Smooth muscle cell (in vitro differentiated cells): ENCODE measurements around the gene CXCR6. TPM values are rescaled to one million over a fixed set of nuclear protein-coding genes. Genes with fewer than 3 reads are reported as not detected.

Source experiments
- DNase-seq: peaks from one replicate; lab custom pipeline; 2025; ENCODE audit not compliant: unreplicated experiment; lab: John Stamatoyannopoulos, UW
- H2AFZ ChIP-seq: fragments of 200-600 bp; sonication (generic); 2 replicates; pipeline ENCODE4 v1.6.0; 2016; ENCODE audit warnings: antibody characterized with exemption, low read depth, mild to moderate bottlenecking
- H3F3A ChIP-seq: fragments of 200-600 bp; sonication (generic); 2 replicates; pipeline ENCODE4 v1.6.0; 2017; ENCODE audit warnings: antibody characterized with exemption, low read depth
- H3K27ac ChIP-seq: fragments of 200-600 bp; sonication (generic); 2 replicates; pipeline ENCODE4 v1.5.1; 2016; ENCODE audit warnings: low read depth, mild to moderate bottlenecking
- H3K27me3 ChIP-seq: fragments of 200-600 bp; sonication (generic); 2 replicates; pipeline ENCODE4 v1.6.1; 2016; ENCODE audit warnings: low read depth, mild to moderate bottlenecking
- H3K36me3 ChIP-seq: fragments of 200-600 bp; sonication (generic); 2 replicates; pipeline ENCODE4 v1.5.1; 2016; ENCODE audit warnings: low read depth
- H3K4me1 ChIP-seq: fragments of 200-600 bp; sonication (generic); 2 replicates; pipeline ENCODE4 v1.5.1; 2016; ENCODE audit warnings: low read depth
- H3K4me2 ChIP-seq: fragments of 200-600 bp; sonication (generic); 2 replicates; pipeline ENCODE4 v1.6.0; 2016; ENCODE audit warnings: mild to moderate bottlenecking
- H3K4me3 ChIP-seq: fragments of 200-600 bp; sonication (generic); 2 replicates; pipeline ENCODE4 v1.5.1; 2016; ENCODE audit warnings: mild to moderate bottlenecking
- H3K79me2 ChIP-seq: fragments of 200-600 bp; sonication (generic); 2 replicates; pipeline ENCODE4 v1.6.0; 2016; ENCODE audit warnings: low read depth, mild to moderate bottlenecking
- H3K9ac ChIP-seq: fragments of 200-600 bp; sonication (generic); 2 replicates; pipeline ENCODE4 v1.6.0; 2016; ENCODE audit warnings: low read depth
- H3K9me3 ChIP-seq: fragments of 200-600 bp; sonication (generic); replicated peaks from 2 replicates; pipeline ENCODE4 v1.5.1; 2016; ENCODE audit warnings: low read depth
- H4K20me1 ChIP-seq: fragments of 200-600 bp; sonication (generic); 2 replicates; pipeline ENCODE4 v1.6.0; 2016; ENCODE audit warnings: low read depth
- WGBS: methylation state at CpG from one replicate; pipeline ENCODE4 v1.1.7; 2016; ENCODE audit warnings: low lambda C conversion rate; 5-methylcytosine and 5-hydroxymethylcytosine counted together
- polyA plus RNA-seq: library from polyadenylated mRNA; unstranded; fragments of >200 nt; fragmentation: Nextera tagmentation; extraction: Ambion mirVana; gene quantifications from 2 replicates; pipeline ENCODE4 v1.2.1, GENCODE V29; 2016
- total RNA-seq: library from RNA; depleted of rRNA; stranded (reverse); fragments of >200 nt; gene quantifications from 2 replicates; pipeline ENCODE4 v1.2.3, GENCODE V29; 2014
- TF ChIP-seq, protein P1 (sequence below): fragments of 200-600 bp; sonication (generic); IDR thresholded peaks from 2 replicates; pipeline ENCODE4 v1.5.1; 2017; ENCODE audit warnings: borderline replicate concordance, mild to moderate bottlenecking, antibody characterized with exemption; ENCODE audit not compliant: insufficient read depth, poor library complexity, severe bottlenecking

Gene CXCR6
- total and polyA plus RNA-seq, 2 experiments from 2014 or later = 0.19 to 0.81 TPM

- Histone ChIP-seq H3F3A (no peaks in the 10 kb centered on the region), H3K9me3 (no peaks in the 10 kb centered on the region), H3K4me2 (no peak overlapping the region), H3K27me3 (no peaks in the 10 kb centered on the region), H3K79me2 (no peaks in the 10 kb centered on the region), H3K36me3 (peaks cover 6% of the 10 kb centered on the region), H3K27ac (no peak overlapping the region), H4K20me1 (no peaks in the 10 kb centered on the region), H3K4me3 (no peak overlapping the region), H3K4me1 (no peaks in the 10 kb centered on the region), H2AFZ (no peak overlapping the region), H3K9ac (no peak overlapping the region)
- WGBS = 97% methylated on average over 5 of the region's 5 CpGs
- TF ChIP-seq, protein P1, sequence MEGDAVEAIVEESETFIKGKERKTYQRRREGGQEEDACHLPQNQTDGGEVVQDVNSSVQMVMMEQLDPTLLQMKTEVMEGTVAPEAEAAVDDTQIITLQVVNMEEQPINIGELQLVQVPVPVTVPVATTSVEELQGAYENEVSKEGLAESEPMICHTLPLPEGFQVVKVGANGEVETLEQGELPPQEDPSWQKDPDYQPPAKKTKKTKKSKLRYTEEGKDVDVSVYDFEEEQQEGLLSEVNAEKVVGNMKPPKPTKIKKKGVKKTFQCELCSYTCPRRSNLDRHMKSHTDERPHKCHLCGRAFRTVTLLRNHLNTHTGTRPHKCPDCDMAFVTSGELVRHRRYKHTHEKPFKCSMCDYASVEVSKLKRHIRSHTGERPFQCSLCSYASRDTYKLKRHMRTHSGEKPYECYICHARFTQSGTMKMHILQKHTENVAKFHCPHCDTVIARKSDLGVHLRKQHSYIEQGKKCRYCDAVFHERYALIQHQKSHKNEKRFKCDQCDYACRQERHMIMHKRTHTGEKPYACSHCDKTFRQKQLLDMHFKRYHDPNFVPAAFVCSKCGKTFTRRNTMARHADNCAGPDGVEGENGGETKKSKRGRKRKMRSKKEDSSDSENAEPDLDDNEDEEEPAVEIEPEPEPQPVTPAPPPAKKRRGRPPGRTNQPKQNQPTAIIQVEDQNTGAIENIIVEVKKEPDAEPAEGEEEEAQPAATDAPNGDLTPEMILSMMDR = no peak
- DNase-seq = no peak
Observed at GRCh38 chr3:45957586-45957985, 14.3 kb downstream of the CXCR6 start.

DNA sequence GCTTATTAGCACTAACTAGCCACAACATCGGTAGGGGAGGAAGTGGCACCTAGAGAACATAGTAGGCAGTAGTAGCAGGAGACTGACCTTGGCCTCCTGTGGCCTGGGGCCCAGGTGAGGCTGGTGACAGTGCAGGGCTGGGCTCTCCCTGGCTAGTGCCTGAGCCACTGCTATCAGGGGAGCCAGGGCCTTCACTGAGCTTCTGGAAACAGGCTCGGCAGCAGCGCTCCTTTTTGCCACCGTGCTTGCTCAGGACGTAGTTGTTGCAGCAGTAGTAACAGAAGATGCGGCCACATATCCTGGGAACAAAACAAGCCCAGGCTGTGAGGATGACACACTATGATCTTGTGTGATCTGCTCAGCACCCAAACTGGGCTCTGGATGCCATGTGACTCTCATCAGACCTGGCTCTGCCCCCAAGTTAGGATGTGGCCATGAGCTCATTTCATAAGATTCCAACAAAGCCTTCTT, 15.1 kb downstream of the CXCR6 start:
- no peak overlapping the region for H3K4me3 ChIP-seq
- H3K27ac ChIP-seq = no peak overlapping the region
- TF ChIP-seq, protein P1 = no peak
- no peak overlapping the region for H2AFZ ChIP-seq
- no peaks in the 10 kb centered on the region for H3K27me3 ChIP-seq
- H3K9me3 ChIP-seq = no peaks in the 10 kb centered on the region
- no peaks in the 10 kb centered on the region for H3K79me2 ChIP-seq
- H4K20me1 ChIP-seq = no peaks in the 10 kb centered on the region
- H3K4me2 ChIP-seq = no peak overlapping the region
- H3K4me1 ChIP-seq = no peaks in the 10 kb centered on the region
- no peaks in the 10 kb centered on the region for H3F3A ChIP-seq
- DNase-seq = no peak
- peaks cover 6% of the 10 kb centered on the region for H3K36me3 ChIP-seq
- WGBS = 98% methylated on average over 6 of the region's 6 CpGs
- H3K9ac ChIP-seq = no peak overlapping the region

- TF ChIP-seq, protein P1 = no peak
- Histone ChIP-seq H2AFZ (no peak overlapping the region), H3K79me2 (no peaks in the 10 kb centered on the region), H4K20me1 (no peaks in the 10 kb centered on the region), H3K36me3 (peaks cover 6% of the 10 kb centered on the region), H3K27me3 (no peaks in the 10 kb centered on the region), H3K9me3 (no peaks in the 10 kb centered on the region), H3K4me1 (no peaks in the 10 kb centered on the region), H3F3A (no peaks in the 10 kb centered on the region), H3K9ac (no peak overlapping the region), H3K4me3 (no peak overlapping the region), H3K4me2 (no peak overlapping the region), H3K27ac (no peak overlapping the region)
- no peak for DNase-seq
- 91% methylated on average over 7 of the region's 7 CpGs for WGBS
Observed at GRCh38 chr3:45959201-45959600, 15.9 kb downstream of the CXCR6 start.

DNA sequence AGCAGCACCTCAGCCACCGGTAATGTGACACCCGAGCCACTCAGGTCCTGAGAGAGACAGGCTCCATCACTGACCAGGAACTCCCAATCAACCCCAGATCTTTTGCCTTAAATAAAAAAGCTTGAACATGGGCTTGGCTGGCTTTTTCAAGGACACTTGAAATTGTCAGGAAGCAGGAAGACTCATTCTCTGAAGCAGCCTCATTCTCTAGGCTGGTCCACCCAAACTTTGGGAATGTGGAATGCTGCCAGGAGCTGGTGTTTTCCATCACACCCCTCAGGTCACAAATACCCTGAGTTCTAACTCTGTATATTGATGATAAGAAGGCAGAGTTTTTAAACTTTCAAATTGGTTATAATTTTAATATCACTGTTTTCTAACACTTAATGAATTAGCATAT, 17.0 kb downstream of the CXCR6 start:
- Histone ChIP-seq H2AFZ (no peak overlapping the region), H3F3A (no peaks in the 10 kb centered on the region), H3K4me1 (no peaks in the 10 kb centered on the region), H3K79me2 (no peaks in the 10 kb centered on the region), H3K9ac (no peak overlapping the region), H3K27ac (no peak overlapping the region), H3K36me3 (peaks cover 6% of the 10 kb centered on the region), H3K27me3 (no peaks in the 10 kb centered on the region), H3K4me2 (no peak overlapping the region), H4K20me1 (no peaks in the 10 kb centered on the region), H3K9me3 (no peaks in the 10 kb centered on the region), H3K4me3 (no peak overlapping the region)
- no peak for DNase-seq
- 83% methylated on average over 2 of the region's 2 CpGs for WGBS
- TF ChIP-seq, protein P1 = no peak
